RPMI8226 (cell line): Measurements from ENCODE around the gene MSL3B.

Source experiments
- DNase-seq: peaks from one replicate; pipeline ENCODE4 v3.0.0-alpha.2; 2015

MSL3B gene

DNA sequence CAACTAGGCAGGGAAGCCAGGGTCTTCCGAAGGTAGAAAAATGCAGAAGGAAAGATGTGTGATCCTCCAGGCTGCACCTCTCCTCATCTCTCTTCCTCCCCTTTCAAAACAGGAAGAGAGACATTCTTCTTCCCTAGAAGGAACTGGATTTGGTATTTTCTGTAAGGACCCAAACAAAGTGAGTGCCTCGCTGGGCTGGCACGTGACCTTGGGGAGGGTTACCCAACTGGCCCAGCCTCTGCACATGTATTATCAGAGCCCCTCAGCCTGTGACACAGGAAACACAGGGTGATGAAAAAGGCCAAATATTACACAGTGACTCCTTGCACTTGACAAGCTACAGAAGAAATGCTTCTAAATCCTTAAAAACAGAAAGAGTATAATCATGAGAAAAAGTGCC lies 16.1 kb downstream of the MSL3B start:
- no peak for DNase-seq

DNA sequence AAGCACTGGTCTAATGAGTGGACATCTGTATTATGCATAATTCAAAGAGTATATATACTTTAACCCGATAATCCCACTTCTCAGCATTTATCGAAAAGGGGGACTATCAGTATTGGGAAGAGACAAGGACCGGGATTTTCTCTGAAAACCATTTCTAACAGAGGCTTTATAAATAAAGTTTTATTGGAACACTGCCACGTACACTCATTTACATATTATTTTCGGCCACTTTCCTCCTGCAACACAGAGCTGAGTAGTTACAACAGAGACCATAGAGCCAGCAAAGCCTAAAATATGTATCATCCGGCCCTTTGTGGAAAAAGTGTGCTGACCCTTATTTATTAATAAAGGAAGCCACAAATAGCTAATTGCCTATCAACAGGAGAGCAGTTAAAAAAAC lies 17.0 kb downstream of the MSL3B start:
- DNase-seq = no peak

DNA sequence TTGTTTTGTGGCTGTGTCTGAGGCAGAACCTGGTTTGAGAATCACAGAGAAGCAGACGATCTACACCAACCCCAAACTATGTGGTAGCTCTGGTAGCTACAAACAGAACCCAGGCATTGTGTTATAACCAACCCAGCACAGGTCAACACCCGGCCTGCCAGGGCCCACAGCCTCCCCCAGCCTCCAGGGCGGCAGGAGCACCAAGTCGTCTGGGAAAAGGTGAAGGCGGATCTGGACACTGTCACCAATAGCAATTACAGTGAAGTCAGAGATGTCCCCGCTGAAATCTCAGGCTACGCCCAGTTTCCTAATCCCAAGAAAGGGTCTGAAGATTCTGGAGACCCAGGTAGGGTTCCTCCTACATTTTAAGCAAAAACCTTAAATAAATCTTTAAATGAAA lies 17.4 kb downstream of the MSL3B start:
- no peak for DNase-seq

DNA sequence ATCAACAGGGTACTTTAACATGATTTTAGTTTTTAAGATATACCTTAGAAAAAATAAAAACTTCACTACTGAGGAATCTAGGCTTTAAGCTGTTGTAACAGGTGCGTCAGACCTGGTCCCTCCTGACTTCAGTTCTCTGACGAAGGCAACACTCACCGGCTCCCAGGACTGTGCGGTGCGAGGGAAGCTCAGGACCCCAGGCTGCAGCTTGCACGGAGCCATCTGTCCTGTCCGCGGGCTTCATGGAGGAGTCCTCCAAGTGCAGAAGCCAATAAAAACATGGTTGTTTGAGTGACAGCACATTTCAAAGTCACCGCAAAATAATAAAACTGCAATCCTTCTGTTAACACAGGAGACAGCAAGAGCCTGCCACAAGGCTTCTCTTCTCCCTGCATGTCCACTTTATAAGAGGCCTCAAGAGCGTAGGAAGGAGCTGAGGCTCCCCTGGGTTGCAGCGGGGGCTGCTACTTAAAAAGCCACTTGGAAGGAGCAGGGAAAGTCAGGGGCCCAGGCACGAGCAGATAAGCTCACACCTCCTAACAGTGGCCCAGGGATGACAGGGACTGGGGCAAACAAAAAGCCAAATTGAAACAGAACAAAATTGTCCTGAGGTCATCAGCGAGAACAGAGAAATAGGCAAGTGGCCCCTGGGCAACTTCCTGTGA lies 18.4 kb downstream of the MSL3B start:
- DNase-seq = no peak

DNA sequence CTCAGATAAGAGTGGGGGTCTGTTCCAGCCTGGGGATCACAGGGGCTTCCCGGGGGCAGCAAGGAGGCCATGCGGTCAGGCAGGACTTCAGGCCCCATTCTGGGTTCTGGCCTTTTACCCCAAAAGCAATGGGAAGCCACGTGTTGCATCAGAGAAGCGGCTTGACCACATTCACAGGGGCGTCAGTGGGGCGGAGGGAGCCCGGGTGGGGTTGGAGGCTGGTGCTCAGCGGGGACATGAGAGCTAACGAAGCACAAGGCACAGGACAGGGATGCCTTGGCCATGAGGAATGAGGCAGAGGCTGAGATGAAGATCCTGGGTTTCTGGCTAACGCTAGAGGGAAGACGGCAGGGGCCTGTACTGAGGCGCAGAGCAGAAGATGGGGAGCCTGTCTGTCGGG lies 19.9 kb downstream of the MSL3B start:
- no peak for DNase-seq

DNA sequence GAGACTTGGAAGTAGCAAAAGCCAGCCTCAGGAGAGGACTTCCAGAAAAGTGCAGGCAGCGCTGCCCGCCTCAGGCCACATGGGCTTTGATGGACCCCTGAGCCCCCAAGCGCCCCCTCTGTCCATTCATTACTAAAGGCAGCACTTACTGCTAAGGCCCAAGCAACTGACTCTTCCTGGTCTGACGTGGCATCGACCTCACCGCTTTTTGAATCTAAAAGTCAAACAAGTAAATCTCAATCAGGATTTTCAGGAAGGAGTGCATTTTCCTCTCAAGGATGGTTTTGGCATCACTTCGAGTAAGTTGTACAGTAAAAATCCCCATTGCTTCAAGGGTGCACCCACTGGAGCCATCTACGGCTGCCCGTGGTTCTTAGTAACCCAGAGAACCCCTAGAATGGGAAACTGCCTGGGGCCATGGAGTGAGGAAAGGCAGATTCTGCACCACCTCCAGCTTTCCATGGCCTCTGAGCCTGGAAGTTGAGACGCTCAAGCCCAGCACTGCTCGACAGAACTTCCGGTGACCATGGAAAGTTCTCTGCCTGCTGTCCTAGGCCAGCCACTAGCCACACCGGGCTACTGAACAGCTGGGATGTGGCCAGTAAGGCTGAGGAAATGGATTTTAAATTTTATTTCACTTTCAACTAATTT lies 20.8 kb downstream of the MSL3B start:
- DNase-seq = no peak

DNA sequence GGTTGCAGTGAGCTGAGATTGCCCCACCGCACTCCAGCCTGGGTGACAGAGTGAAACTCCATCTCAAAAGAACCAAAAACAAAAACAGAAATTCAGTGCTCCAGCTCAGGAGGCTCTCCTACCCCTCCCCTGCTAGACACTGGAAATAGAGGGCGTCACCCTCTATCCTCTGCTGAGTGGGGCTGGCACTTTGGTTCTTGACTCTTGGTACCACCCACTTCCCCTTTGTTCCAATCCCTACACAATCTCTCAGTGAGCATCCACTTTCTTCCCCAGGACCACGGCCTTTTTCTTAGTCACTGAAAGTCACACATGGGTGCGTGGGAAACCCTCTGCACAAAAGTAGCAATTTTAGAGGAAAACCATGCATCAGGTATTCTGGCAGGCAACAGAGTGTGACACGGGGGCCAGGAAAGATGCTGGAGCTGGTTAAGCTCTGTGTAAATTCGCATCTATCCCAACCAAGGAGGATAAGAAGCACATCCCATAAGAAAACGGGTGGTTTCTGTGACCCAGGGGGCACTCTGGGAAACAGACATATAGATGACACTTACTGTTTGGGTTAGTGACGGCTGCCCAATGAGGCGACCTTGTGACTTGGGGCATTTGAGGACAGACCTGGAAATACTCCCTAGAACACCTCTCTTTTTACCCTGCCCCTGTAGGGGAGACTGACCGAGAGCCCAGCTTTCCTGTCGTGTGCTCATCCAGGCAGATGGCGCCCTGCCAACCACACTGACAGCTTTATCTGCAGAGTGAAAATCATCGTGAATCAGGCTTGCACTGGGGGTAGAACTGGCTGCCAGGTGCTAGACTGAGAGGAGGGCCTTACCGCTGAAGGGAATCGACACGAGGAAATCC lies 21.6 kb downstream of the MSL3B start:
- no peak for DNase-seq

DNA sequence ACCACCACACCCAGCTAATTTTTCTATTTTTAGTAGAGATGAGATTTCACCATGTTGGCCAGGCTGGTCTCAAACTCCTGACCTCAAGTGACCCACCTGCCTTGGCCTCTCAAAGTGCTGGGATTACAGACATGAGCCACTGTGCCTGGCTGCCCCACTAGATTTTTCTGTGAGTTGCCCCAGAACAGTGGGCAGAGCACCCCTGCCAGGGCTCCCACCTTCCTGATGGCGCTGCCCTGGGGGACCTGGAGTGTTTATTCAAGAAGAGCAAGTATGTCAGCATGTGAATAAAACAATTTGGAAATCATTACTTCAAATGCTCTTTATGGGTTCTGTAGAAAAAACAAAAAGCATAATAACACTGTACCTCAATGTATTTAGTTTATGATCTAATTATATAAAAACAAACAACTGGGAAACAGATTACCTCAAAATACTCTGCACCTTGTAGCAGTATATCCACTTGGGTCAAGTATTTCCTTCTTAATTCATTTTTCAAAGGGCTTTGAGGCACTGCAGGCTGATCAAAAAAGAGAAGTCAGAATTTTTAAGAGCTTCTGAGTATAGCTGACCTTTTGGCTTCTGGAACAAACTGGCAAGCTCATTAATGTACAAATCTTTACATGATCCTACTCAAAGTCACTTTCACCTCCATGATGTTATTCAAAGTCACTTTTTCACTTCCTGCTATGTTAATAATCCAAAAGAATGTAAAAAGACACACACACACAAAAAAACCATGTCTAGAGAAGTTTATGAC lies 22.7 kb downstream of the MSL3B start:
- DNase-seq = no peak

DNA sequence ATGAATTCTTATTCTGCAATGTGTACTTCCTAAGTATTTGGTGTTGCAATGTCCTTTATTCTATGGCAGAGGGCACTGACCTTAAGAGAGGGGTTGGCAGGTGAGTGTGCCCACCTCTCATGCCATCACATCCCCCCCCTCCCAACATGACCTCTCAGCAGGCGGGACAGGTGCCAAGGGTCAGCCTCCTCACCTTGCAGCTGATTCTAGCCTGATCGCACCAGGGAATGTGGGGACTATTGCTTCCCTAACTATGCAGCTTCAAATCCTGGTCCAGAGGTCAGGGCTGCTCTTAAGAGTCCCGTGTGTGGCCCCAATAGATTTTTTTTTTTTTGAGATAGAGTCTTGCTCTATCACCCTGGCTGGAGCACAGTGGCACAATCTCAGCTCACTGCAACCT lies 23.4 kb downstream of the MSL3B start:
- no peak for DNase-seq

DNA sequence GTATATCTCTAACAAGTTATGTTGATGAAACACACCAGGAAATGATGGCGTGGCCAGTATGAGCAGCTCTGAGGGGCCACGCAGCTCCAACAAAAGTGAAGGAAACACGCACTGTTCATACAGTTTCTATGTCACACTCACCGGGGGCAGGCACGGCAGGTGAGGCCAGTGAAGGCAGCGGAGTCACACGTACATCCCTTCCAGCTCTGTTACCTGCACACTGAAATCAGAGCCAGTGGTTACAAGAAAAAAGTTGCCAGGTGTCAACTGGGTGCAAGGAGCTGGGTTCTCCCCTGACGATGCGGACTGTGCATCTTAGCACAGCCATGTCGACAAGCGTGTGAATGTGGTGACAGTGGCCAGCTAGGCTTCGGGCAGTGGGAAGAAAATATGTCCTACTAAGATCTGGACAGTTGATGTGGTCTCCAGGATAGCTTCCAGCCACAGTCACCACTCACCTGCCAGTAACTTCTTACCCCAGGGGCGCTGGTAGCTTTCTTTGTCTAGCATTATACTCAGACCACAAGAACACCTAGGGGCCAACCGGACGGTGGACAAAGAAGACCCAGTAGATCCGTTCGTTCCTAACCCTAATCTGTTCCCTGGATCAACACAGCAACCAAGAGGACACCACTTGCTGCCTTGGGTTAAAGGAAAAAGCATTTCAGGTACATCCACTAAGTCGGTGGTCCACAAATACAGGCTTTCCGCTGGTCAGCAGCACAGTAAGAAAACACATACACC lies 23.9 kb downstream of the MSL3B start:
- no peak for DNase-seq

DNA sequence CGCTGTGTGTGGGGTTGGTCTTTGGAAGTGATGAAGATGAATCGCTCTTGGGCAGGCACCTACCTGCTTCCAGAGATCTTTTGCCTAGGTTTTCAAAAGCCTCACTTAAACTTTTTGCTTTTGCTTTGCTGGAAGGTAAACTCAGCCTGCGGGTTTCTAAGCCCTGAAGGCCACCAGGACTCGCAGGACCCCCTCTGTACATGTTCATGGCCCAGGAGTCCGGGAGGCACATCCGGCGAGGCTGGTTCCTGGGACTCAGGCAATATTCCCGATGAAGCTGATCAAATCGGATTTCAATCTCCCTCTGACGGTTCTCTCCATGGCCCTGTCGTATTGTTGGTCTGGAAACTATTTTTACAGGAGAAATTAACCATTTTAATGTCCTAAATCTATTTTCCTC lies 27.0 kb downstream of the MSL3B start:
- DNase-seq = no peak

DNA sequence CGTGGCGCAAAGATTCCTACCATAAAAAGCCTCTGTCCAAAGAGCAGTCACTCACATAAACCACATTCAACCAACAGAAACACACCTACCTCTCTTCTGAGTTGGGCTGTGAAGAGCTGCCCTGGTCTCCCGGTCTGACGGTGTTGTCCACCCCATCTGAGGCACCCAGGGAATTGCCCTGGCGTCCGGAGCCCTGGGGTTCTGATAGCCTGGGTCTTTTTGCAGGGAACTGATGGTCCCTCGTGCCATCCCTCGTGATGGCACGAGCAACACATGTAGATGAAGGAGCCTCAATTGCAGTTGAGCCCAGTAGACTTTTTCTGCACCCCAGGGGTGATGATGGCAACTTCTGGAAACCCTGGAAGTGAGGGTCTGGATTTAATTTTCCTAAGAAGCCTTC lies 27.7 kb downstream of the MSL3B start:
- no peak for DNase-seq

DNA sequence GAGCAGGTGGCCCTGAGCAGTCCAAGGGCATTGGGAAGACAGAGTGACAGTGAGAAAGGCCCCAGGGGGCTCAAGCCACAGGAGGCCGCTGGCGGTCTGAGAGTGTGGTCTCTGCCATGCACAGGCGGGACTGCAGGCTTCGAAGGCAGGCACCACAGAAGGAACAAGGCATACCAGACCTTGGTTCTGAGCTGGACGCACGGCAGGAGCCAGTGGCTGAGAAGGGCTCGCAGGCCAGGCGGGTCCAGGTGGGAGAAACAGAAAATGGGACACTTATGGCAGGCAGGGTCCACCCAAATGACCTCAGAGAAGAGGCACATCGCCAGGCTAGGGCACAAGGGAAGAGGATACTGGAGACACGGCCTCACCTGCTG lies 28.8 kb downstream of the MSL3B start:
- DNase-seq = no peak

DNA sequence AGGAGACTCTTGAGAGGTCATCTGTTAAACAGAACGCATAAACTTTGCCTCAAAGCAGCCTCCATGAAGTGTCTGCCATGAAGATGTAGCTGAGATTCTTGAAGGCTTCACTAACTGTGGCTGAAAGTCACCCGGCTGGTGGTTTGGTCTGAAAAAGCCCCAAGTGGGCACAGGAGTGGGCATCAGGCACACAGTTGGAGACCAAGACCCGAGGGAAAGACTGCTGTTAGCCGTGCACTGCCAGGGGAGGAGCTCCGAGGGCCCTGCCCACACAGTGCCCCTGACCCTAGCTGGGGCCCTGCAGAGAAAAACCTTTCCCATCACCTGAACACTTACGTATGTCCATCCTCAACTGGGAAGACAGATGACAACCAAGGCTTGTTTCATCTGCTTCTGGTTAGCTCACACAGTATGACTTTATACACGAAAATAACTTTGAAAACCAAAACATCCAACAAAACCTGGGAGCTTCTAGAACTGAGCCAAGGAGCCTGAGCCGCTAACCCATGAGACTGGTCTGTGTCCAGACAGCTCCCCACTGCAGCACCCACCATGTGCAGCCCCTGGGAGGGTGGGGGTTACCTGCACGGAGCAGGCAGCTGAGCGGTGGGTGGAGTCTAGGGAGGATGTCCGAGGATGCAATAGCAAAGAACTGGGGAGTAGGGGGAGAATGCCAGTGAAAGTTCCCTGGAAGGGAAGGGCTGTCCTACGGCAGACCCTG lies 29.3 kb downstream of the MSL3B start:
- no peak for DNase-seq

DNA sequence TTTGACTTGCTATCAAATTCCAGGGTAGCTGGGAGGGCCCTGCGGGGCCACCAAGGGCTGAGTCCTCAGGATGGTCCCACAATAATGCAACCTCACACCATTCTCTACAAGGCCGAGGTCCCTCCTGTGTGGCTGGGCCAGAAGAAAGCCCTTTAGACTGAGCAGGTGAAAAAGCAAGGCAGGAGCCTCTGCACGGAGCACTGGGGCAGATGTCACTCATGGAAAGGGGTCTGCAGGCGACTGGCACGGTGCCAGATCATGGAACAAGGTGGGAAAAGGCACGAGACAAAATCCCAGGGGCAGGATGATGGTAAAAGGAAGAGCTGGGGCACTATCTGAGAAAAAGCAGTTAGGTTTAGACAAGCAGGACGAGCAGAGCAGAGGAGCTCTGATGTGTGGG lies 29.9 kb downstream of the MSL3B start:
- DNase-seq = no peak

DNA sequence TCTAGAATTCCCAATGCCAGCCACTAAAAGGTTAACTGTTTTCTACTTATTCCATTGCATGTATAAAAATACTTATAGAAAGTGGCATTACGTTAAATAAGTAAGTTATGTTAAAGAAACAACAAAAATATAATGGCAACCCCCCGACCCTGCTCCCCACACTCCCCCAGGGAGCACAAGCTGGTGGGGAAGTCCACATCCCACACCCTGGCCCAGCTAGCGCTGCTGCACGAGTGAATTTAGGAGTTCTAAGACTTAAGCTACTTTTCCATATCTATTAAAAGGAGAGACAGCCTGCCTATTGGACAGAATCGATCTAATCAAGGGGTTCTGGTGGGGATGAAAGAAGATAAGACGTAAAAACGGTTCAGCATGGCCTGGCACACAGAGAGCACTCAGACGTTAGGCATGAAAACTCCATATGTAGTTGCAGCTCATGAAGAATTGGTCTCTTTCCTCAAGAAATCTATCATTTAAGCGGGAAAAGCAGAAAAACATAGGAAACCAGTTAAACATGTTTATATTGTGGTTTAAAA lies 30.4 kb downstream of the MSL3B start:
- DNase-seq = no peak

DNA sequence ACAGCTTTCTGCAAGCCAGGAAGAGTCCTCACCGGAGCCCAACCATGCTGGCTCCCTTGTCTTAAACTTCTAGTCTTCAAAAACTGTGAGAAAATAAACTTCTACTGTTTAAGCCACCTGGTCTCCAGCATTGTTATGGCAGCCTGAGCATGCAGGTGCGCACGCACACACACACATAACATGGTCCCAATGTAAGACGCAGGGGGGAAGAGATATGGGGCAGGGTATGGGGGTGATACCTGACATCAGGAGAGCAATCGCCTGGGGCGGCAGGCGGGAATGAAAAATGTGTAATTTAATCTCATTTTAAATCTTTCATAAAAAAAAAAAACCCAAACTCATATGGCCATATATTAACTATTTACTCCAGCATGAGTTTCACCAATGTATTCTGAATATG lies 31.8 kb downstream of the MSL3B start:
- DNase-seq = no peak

DNA sequence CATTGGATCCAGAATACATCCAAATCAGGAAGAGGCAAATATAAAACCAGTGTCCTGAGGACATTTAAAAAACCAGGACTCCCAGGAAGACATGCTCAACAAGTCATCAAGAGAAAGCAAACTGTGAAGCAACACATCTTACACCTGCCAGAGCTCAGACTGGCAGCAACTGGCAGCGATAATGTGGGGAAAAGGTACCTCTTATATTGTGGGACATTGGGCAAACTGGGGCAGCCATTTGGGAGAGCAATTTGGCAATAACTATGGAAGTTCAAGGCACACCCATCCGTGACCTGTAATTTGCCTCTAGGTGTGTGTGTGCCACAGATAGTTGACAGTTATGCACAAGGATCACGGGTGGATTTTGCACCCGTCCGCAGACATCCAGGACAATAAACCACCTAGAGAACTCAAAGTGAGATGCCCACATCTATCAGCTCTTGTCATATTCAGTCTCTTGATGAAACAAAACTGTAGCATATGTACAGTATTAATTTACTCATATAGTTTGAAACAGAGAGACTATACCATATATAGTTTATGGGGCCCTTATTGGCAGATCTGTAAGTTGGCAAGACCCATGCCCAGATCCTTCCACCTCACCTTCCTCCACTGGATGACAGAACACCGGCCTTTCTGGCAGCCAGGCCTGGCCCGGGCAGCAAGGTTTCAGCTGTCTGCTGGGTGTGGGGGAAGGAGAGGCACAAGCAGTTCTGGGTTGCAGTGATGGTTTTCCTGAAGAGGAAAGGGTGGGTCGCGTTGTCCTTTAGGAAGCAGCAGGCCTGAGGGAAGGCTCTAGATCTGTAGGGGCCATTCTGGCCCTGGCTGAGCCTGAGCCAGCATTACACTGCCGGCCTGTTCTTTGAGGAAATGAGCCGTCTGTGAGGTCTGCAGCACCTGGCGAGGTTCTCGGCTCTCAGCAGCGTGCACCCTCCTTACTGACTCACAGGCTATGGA lies 32.7 kb downstream of the MSL3B start:
- DNase-seq = no peak

DNA sequence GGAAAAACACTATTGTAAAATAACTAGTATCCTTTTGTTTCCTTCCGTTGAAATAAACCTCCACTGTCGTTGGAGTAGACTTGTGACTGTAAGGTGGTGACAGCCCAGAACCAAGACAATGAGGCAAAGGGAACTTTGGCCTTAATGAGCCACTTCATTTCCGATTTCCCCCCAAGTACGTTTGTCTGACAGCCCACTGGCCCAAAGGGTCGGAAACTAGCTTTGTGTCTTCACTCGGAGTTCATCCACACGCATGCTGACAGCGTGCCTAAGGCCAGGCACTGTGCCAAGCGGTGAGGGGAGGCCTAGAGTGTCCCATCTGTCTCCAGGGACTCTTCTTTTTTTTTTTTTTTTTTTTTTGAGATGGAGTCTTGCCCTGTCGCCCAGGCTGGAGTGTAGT lies 34.8 kb downstream of the MSL3B start:
- no peak for DNase-seq

DNA sequence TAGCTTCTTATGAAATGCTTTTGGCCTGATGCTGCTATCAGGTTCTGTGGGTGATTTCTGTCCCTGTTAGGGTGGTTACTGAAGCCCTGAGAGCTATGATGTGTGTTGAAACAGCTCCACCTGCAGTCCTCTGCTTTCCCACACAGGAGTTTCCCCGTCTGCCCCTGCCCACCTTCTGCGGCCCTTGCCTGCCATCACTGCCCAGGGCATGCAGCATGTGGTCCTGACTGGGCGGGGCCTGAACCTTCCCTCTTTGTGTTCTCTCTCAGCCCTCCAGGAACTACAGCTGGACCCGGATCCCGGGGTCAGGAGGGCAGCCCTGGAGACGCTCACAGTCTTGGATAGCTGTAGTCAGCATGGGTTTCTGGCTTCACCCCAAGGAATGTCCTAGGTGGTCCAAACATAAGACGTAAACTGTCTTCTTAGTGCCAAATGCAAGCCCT lies 35.3 kb downstream of the MSL3B start:
- no peak for DNase-seq
